Ishikawa (cell line): Measurements from ENCODE around the gene KRTAP5-5.

ENCODE experiments used
- CEBPB ChIP-seq: IDR thresholded peaks from 2 replicates; pipeline ENCODE4 v1.6.1; 2012
- CREB1 ChIP-seq: IDR thresholded peaks from 2 replicates; pipeline ENCODE4 v1.6.1; 2012; ENCODE audit warnings: low read depth
- EGR1 ChIP-seq: IDR thresholded peaks from 2 replicates; pipeline ENCODE4 v1.6.1; 2012
- EP300 ChIP-seq: IDR thresholded peaks from 2 replicates; pipeline ENCODE4 v1.6.1; 2012; ENCODE audit warnings: borderline replicate concordance
- FOXM1 ChIP-seq: IDR thresholded peaks from 2 replicates; pipeline ENCODE4 v1.6.1; 2012; ENCODE audit warnings: low read depth, borderline replicate concordance
- MAX ChIP-seq: IDR thresholded peaks from 2 replicates; pipeline ENCODE4 v1.6.1; 2012
- NFIC ChIP-seq: IDR thresholded peaks from 2 replicates; pipeline ENCODE4 v1.6.1; 2012
- RAD21 ChIP-seq: IDR thresholded peaks from 2 replicates; pipeline ENCODE4 v1.6.1; 2012; ENCODE audit warnings: low read depth
- REST ChIP-seq: IDR thresholded peaks from 2 replicates; pipeline ENCODE4 v1.6.1; 2012; ENCODE audit warnings: low read depth, mild to moderate bottlenecking
- TAF1 ChIP-seq: IDR thresholded peaks from 2 replicates; pipeline ENCODE4 v1.6.1; 2012; ENCODE audit warnings: low read depth, mild to moderate bottlenecking
- TEAD4 ChIP-seq: IDR thresholded peaks from 2 replicates; pipeline ENCODE4 v1.6.1; 2012
- USF1 ChIP-seq: IDR thresholded peaks from 2 replicates; pipeline ENCODE4 v1.6.1; 2012
- YY1 ChIP-seq: IDR thresholded peaks from 2 replicates; pipeline ENCODE4 v1.6.1; 2012; ENCODE audit warnings: low read depth
- ZBTB7A ChIP-seq: IDR thresholded peaks from 2 replicates; pipeline ENCODE4 v1.6.1; 2012; ENCODE audit warnings: low read depth

- TF ChIP-seq EP300: no peak
- no peak for TF ChIP-seq REST
- peak; percentile 26; the same call in 1 of the 2 replicates for TF ChIP-seq RAD21
- no peak for TF ChIP-seq NFIC
- no peak for TF ChIP-seq USF1
- TF ChIP-seq EGR1: no peak
- TF ChIP-seq TAF1: no peak
- TF ChIP-seq YY1: no peak
- TF ChIP-seq ZBTB7A: no peak
- TF ChIP-seq FOXM1: no peak
- no peak for TF ChIP-seq CREB1
- TF ChIP-seq CEBPB: no peak
- TF ChIP-seq MAX: no peak
- TF ChIP-seq TEAD4: no peak
Measured at GRCh38 chr11:1640076-1640946, 10.7 kb downstream of the KRTAP5-5 start.
